Keratinocyte (primary cell): Measurements from ENCODE around the gene LRFN3.

Source experiments
- CTCF ChIP-seq, 3 experiments: IDR thresholded peaks in 1 of 3; conservative IDR thresholded peaks in 1 of 3; optimal IDR thresholded peaks in 1 of 3; 2 replicates in 2 of 3; 3 replicates in 1 of 3; pipeline versions ENCODE3 to v1.5.1; 2011; ENCODE audit warnings: low read length in 3 of 3, mild to moderate bottlenecking in 3 of 3, moderate library complexity in 2 of 3, control low read depth in 1 of 3, inconsistent platforms in 1 of 3; ENCODE audit not compliant: insufficient read depth in 2 of 3; ENCODE audit errors: extremely low read depth in 1 of 3
- EZH2 ChIP-seq: IDR thresholded peaks from one replicate; pipeline ENCODE4 v1.6.1; 2012; ENCODE audit warnings: inconsistent platforms, mild to moderate bottlenecking, low read length, moderate library complexity

- TF ChIP-seq CTCF (optimal IDR thresholded peaks at IDR 0.05 in 1 of 3, IDR thresholded peaks at IDR 0.05 in 1 of 3, conservative IDR thresholded peaks at IDR 0.05 in 1 of 3; ENCODE audit: extremely low read depth in 1 of 3, insufficient read depth in 2 of 3, low read length in 3 of 3) (no peak), EZH2 (no peak)
Observed at GRCh38 chr19:35990156-35990555, 54.0 kb downstream of the LRFN3 start.
